H1 (cell line): ENCODE measurements around the gene RPTOR. TPM values are rescaled to one million over a fixed set of nuclear protein-coding genes. Genes with fewer than 3 reads are reported as not detected.

Experiments used
- CTCF ChIA-PET: fragments of 300-600 bp; sonication (Branson Sonifier 250); formaldehyde crosslinking; loops from one replicate; lab custom pipeline; 2021; ENCODE audit not compliant: partially characterized antibody; lab: Charles Lee
- POLR2A ChIA-PET: fragments of 300-600 bp; sonication (Branson Sonifier 250); formaldehyde crosslinking; loops from one replicate; lab custom pipeline; 2021; ENCODE audit warnings: inconsistent platforms; ENCODE audit not compliant: partially characterized antibody; lab: Charles Lee
- DNase-seq, 2 experiments: peaks; one replicate each; pipeline versions ENCODE4 v3.0.0 to v3.0.0-alpha.2; 2010 to 2022; ENCODE audit warnings: low spot score in 2 of 2, low read depth in 1 of 2, mixed read lengths in 1 of 2
- FAIRE-seq: peaks from 2 replicates; lab custom pipeline; 2011; peaks lifted over from hg19 to GRCh38; lab: Jason Lieb, UNC
- H2AFZ ChIP-seq: 2 replicates; pipeline ENCODE4 v1.8.1; 2012; ENCODE audit warnings: low read length, inconsistent platforms
- H2AK5ac ChIP-seq: 2 replicates; pipeline ENCODE4 v1.6.1; 2013; ENCODE audit warnings: low read depth, low read length
- H2BK120ac ChIP-seq: replicated peaks from 2 replicates; pipeline ENCODE3; 2013; ENCODE audit warnings: low read depth, low read length, inconsistent platforms
- H2BK12ac ChIP-seq: 2 replicates; pipeline ENCODE4 v1.6.1; 2013; ENCODE audit warnings: low read depth, low read length
- H2BK15ac ChIP-seq: 2 replicates; pipeline ENCODE4 v1.6.1; 2013; ENCODE audit warnings: low read length
- H2BK20ac ChIP-seq: 2 replicates; pipeline ENCODE4 v1.6.1; 2013; ENCODE audit warnings: low read length
- H2BK5ac ChIP-seq: 2 replicates; pipeline ENCODE4 v1.6.1; 2013; ENCODE audit warnings: low read depth, low read length
- H3K14ac ChIP-seq: 2 replicates; pipeline ENCODE4 v1.6.1; 2013; ENCODE audit warnings: inconsistent platforms; ENCODE audit not compliant: insufficient read length
- H3K18ac ChIP-seq: 2 replicates; pipeline ENCODE4 v1.6.1; 2013; ENCODE audit warnings: low read length; ENCODE audit errors: extremely low read depth
- H3K23ac ChIP-seq: 2 replicates; pipeline ENCODE4 v1.6.1; 2013; ENCODE audit warnings: inconsistent platforms; ENCODE audit not compliant: insufficient read length
- H3K23me2 ChIP-seq: 2 replicates; pipeline ENCODE4 v1.6.1; 2013; ENCODE audit warnings: low read depth, low read length
- H3K27ac ChIP-seq: 2 replicates; pipeline ENCODE4 v1.6.1; 2011; ENCODE audit warnings: low read depth, low read length, inconsistent platforms
- H3K27me3 ChIP-seq, 4 experiments: replicated peaks in 1 of 4; 1 replicate in 1 of 4; 2 replicates in 3 of 4; pipeline versions ENCODE4 v1.6.1 to v1.8.1; 2011 to 2013; ENCODE audit warnings: low read length in 3 of 4, mild to moderate bottlenecking in 3 of 4, inconsistent platforms in 2 of 4, mixed read lengths in 2 of 4, moderate library complexity in 1 of 4; ENCODE audit not compliant: control insufficient read depth in 3 of 4, insufficient read depth in 3 of 4; ENCODE audit errors: extremely low read depth in 1 of 4
- H3K36me3 ChIP-seq, 4 experiments: 2 replicates each; pipeline versions ENCODE4 v1.6.1 to v1.8.1; 2011 to 2013; ENCODE audit warnings: mild to moderate bottlenecking in 4 of 4, low read length in 3 of 4, moderate library complexity in 2 of 4, control low read depth in 1 of 4, inconsistent platforms in 1 of 4; ENCODE audit not compliant: insufficient read depth in 4 of 4, control insufficient read depth in 2 of 4
- H3K4ac ChIP-seq: replicated peaks from 2 replicates; pipeline ENCODE3; 2013; ENCODE audit warnings: low read length, low read depth, mixed read lengths, inconsistent platforms; ENCODE audit not compliant: insufficient read length
- H3K4me1 ChIP-seq, 4 experiments: replicated peaks in 1 of 4; 1 replicate in 1 of 4; 2 replicates in 3 of 4; pipeline versions ENCODE4 v1.6.1 to v1.8.1; 2011 to 2013; ENCODE audit warnings: low read length in 3 of 4, inconsistent platforms in 2 of 4, mixed read lengths in 1 of 4; ENCODE audit not compliant: insufficient read depth in 4 of 4, control insufficient read depth in 3 of 4
- H3K4me2 ChIP-seq, 2 experiments: 2 replicates each; pipeline versions ENCODE4 v1.6.1 to v1.8.1; 2011 to 2013; ENCODE audit warnings: low read depth in 2 of 2, low read length in 2 of 2, control low read depth in 1 of 2, inconsistent platforms in 1 of 2, mild to moderate bottlenecking in 1 of 2; ENCODE audit not compliant: insufficient read depth in 1 of 2
- H3K4me3 ChIP-seq, 4 experiments: fragments of 200-600, 300-600 bp in 1 of 4; sonication (generic), shearing (Covaris generic), sonication (Bioruptor Twin) in 1 of 4; 2 replicates each; pipeline versions ENCODE4 v1.5.1 to v1.8.1; 2011 to 2016; ENCODE audit warnings: low read length in 4 of 4, low read depth in 3 of 4, control low read depth in 2 of 4, inconsistent platforms in 2 of 4, mild to moderate bottlenecking in 2 of 4, mixed read lengths in 1 of 4, moderate library complexity in 1 of 4; ENCODE audit not compliant: insufficient read depth in 2 of 4; ENCODE audit errors: extremely low read depth in 1 of 4
- H3K56ac ChIP-seq: replicated peaks from 2 replicates; pipeline ENCODE3; 2013; ENCODE audit warnings: low read depth, mild to moderate bottlenecking, mixed read lengths, low read length, inconsistent platforms; ENCODE audit not compliant: insufficient read length
- H3K79me1 ChIP-seq: 2 replicates; pipeline ENCODE4 v1.6.1; 2013; ENCODE audit warnings: low read depth, low read length, control low read depth
- H3K79me2 ChIP-seq, 2 experiments: 2 replicates each; pipeline versions ENCODE4 v1.6.1 to v1.8.1; 2012 to 2013; ENCODE audit warnings: low read length in 2 of 2, mild to moderate bottlenecking in 2 of 2, inconsistent platforms in 1 of 2; ENCODE audit not compliant: insufficient read depth in 2 of 2, control insufficient read depth in 1 of 2
- H3K9ac ChIP-seq, 4 experiments: replicated peaks in 1 of 4; 1 replicate in 1 of 4; 2 replicates in 3 of 4; pipeline versions ENCODE4 v1.6.1 to v1.8.1; 2011 to 2013; ENCODE audit warnings: low read depth in 3 of 4, low read length in 3 of 4, control low read depth in 2 of 4, mild to moderate bottlenecking in 2 of 4, moderate library complexity in 2 of 4, inconsistent platforms in 1 of 4; ENCODE audit errors: extremely low read depth in 1 of 4
- H3K9me3 ChIP-seq, 2 experiments: 2 replicates each; pipeline versions ENCODE4 v1.6.1 to v1.8.1; 2012 to 2013; ENCODE audit warnings: mild to moderate bottlenecking in 2 of 2, moderate library complexity in 2 of 2, control low read depth in 1 of 2, inconsistent platforms in 1 of 2, low read depth in 1 of 2, low read length in 1 of 2, mixed read lengths in 1 of 2; ENCODE audit not compliant: insufficient read depth in 2 of 2
- H4K20me1 ChIP-seq, 2 experiments: replicated peaks in 1 of 2; 2 replicates each; pipeline versions ENCODE3 to v1.8.1; 2011 to 2013; ENCODE audit warnings: inconsistent platforms in 2 of 2, low read length in 2 of 2, mild to moderate bottlenecking in 1 of 2; ENCODE audit not compliant: insufficient read depth in 2 of 2, control insufficient read depth in 1 of 2
- H4K5ac ChIP-seq: 2 replicates; pipeline ENCODE4 v1.6.1; 2013; ENCODE audit warnings: low read length, low read depth, mixed read lengths, inconsistent platforms; ENCODE audit not compliant: insufficient read length
- H4K8ac ChIP-seq: 2 replicates; pipeline ENCODE4 v1.8.0; 2013; ENCODE audit warnings: mild to moderate bottlenecking, moderate library complexity, low read length, inconsistent platforms; ENCODE audit not compliant: insufficient read depth; ENCODE audit errors: extremely low read depth
- H4K91ac ChIP-seq: replicated peaks from 2 replicates; pipeline ENCODE3; 2013; ENCODE audit warnings: low read length, mixed read lengths, inconsistent platforms; ENCODE audit not compliant: insufficient read length
- CTBP2 ChIP-seq: IDR thresholded peaks from 2 replicates; pipeline ENCODE4 v1.7.0; 2011; ENCODE audit warnings: borderline replicate concordance, mild to moderate bottlenecking, moderate library complexity, mixed read lengths, low read length; ENCODE audit not compliant: insufficient read depth, insufficient read length
- WGBS, 2 experiments: shearing (Covaris generic) in 1 of 2; methylation state at CpG; one replicate each; pipeline versions ENCODE4 v1.1.6 to v1.1.7; 2013 to 2015; ENCODE audit warnings: low lambda C conversion rate in 2 of 2, mixed read lengths in 2 of 2, inconsistent platforms in 1 of 2, low coverage in 1 of 2, missing lambda C conversion rate in 1 of 2; ENCODE audit not compliant: insufficient replicate concordance in 2 of 2, insufficient coverage in 1 of 2, insufficient read length in 1 of 2; ENCODE audit errors: extremely low coverage in 1 of 2, missing lambda C conversion rate in 1 of 2; 5-methylcytosine and 5-hydroxymethylcytosine counted together
- polyA plus RNA-seq, 7 experiments: library from polyadenylated mRNA; depleted of rRNA in 3 of 7; stranded (reverse) in 5 of 7; unstranded in 2 of 7; fragments of >200 nt in 5 of 7; fragments of 200-250 nt in 2 of 7; gene quantifications; 1 replicate in 5 of 7; 2 replicates in 1 of 7; 4 replicates in 1 of 7; pipeline versions ENCODE4 v1.2.1 to v1.2.3, GENCODE V29; 2011 to 2013; ENCODE audit warnings: missing spikeins in 2 of 7, mixed read lengths in 2 of 7
- total RNA-seq: library from RNA; stranded (reverse); fragmentation: NEBNext Ultra II Directional; extraction: Animal tissue kit (Norgen Biotek cat#: 25700); gene quantifications from 2 replicates; pipeline ENCODE4 v1.2.1, GENCODE V29; 2021

Gene RPTOR
- total and polyA plus RNA-seq, 2 of the 8 experiments (the other 6 are each of a cell fraction or from before 2014, with no cell fraction given): 6.9 to 28.7 TPM

DNA sequence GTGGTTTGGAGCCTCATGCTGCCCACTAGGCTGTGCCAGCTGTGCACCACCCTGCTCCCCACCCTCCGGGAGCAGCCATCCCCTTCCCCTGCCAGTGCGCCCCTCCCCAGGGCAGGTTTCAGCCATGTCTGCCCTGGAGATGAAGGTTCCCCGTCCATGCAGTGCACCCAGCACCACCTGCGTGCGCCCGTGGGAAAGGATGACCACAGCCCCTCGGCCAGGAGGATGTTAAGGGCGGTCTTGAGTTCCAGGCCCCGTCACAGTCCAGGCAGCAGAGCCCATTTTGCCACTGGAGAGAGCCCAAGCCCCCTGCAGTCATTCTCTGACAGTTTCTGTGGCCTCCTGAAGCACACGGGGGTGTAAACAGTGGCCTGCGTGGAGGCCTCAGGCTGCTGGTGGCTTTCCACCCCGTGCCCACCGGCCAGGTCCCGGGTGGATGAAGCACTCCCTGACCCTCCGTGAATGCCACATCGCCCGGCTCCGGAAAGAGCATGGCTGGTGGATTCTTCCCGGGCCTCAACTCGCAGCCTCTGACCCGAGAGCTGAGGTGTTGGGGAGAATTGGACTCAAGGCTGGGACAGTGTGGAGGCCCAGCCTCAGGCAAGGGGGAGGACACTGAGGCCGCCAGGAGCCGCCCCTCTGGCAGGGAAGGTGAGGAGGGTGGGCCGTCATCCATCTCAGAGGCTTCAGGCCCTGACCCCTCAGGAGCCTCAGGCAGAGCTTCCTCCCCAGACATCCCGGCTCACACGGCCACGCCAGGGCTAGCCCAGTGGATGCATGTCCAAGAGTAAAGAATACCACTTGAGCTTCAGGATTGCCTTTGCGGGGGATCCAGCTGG lies 377.3 kb downstream of the RPTOR start:
- ChIA-PET POLR2A (interaction anchor here (1.7 kb wide), 1 partner anchor 12 kb away, joined by 4 read pairs; no protein-coding TSS in a partner anchor), CTCF (interaction anchor here (0.7 to 1.2 kb wide), 5 partner anchors 11 to 495 kb away, joined by 3 read pairs; no protein-coding TSS in a partner anchor)
- Histone ChIP-seq H3K9me3 (no peaks in the 10 kb centered on the region), H3K4me3 (no peak overlapping the region), H3K23ac (no peak overlapping the region), H2AK5ac (no peak overlapping the region), H3K23me2 (no peaks in the 10 kb centered on the region), H3K4me2 (no peak overlapping the region), H3K56ac (no peak overlapping the region), H2AFZ (no peak overlapping the region), H4K8ac (no peak overlapping the region), H3K27me3 (peaks cover 0 to 2% (median 0%) of the 10 kb centered on the region in 4 experiments; a peak in 2 of 7 replicates), H2BK20ac (no peak overlapping the region), H3K4me1 (peaks cover 0 to 2% (median 0%) of the 10 kb centered on the region in 4 experiments; a peak in 2 of 7 replicates), H3K9ac (no peak overlapping the region), H3K36me3 (no peaks in the 10 kb centered on the region; a peak in 2 of 8 replicates), H2BK15ac (no peak overlapping the region), H3K79me1 (no peaks in the 10 kb centered on the region), H3K4ac (no peak overlapping the region), H4K91ac (no peak overlapping the region), H2BK5ac (no peak overlapping the region), H2BK120ac (no peak overlapping the region), H4K20me1 (peaks cover 2 to 3% of the 10 kb centered on the region in 2 experiments), H3K14ac (no peak overlapping the region), H2BK12ac (no peak overlapping the region), H3K27ac (no peak overlapping the region), H3K18ac (no peak overlapping the region), H4K5ac (no peak overlapping the region), H3K79me2 (no peaks in the 10 kb centered on the region)
- 89% methylated on average over 26 of the region's 28 CpGs; no CpG with 5 or more reads in 1 of the 2 experiments for WGBS, 2 experiments
- no peak for FAIRE-seq
- DNase-seq: no peak
- no peak for TF ChIP-seq CTBP2
